NCI-H345 (cell line): Measurements from ENCODE around the gene KRT12.

Experiments used
- DNase-seq: peaks from one replicate; lab custom pipeline; 2025; lab: John Stamatoyannopoulos, UW

Gene KRT12

GRCh38 chr17:40866838-40867237 is at the start of gene KRT12:
TSS of gene KRT12 (minus strand) at chr17:40867223. CDS start at chr17:40867186, 37 bp downstream.
- no peak for DNase-seq

- no peak for DNase-seq
These were observed 49.3 kb upstream of the KRT12 start for GRCh38 chr17:40916366-40916765.

DNA sequence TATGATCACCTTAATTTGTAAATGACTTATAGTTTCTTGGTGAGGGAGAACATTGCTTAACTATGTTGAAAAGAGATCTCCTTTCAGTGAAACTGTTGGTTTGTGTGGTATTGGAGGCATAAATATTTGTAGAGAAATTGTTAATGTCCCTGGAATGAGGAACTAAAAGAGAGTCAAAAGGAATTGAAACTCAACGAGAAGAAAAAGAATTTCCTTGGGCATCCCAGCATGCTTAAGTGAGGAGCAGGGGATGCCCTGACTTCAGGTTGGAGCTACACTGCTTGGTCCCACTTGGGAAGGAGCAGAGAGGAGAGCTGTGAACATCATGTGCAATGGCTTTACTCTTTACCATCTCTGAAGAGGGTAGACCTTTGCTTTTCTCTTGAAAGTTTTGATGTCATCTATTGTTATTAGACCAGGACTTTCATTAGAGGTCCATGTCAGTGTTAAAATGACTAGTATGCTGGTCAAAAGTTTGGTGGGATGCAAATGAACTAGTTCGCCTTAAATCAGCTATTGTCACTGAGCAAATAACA is 48.8 kb upstream of the KRT12 start:
- DNase-seq, result no peak

GRCh38 chr17:40915199-40915661 is 48.2 kb upstream of the KRT12 start:
- DNase-seq, result no peak

GRCh38 chr17:40914075-40914855 is 47.2 kb upstream of the KRT12 start:
- DNase-seq, result no peak

DNA sequence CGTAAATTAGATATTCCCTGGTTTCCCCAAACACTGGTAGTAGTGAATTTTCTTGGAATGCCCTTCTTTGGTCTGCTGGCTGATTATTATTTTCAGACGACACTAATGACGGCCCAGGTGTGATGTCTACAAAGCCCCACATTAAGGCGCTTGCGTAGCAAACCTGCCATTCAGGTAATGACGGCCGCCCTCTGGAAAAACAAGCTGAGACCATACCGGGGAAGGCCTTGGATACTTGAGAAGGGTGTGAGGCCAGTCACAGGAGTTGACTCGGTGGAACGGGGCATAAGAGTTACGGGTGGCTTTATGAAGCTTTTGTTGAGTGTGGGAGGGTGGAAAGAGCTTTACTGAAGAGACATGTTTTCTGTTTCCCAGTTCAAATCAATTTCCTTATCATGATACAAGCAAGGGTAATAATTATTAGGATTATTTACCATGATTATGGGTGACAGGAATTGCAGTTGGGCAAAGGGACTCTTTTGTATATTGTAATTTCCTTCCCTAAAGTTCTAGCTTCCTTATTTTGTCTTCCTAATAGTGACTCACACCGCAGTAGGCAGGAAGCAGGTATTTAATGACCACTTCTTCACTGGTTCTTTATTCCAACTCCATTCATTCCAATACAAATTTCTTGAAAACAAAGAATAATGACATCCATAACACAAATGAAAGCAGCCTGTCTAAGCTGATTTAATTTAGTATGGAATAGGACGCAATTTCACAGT is 45.6 kb upstream of the KRT12 start:
- DNase-seq, result no peak

GRCh38 chr17:40910441-40910841 is 43.4 kb upstream of the KRT12 start:
- no peak for DNase-seq

- DNase-seq, result no peak
These were observed 42.7 kb upstream of the KRT12 start for GRCh38 chr17:40909755-40910154.

GRCh38 chr17:40909351-40909750 is 42.3 kb upstream of the KRT12 start:
- peak; percentile 91 for DNase-seq

- DNase-seq, result no peak
These were observed 39.6 kb upstream of the KRT12 start for GRCh38 chr17:40906613-40907012.

DNA sequence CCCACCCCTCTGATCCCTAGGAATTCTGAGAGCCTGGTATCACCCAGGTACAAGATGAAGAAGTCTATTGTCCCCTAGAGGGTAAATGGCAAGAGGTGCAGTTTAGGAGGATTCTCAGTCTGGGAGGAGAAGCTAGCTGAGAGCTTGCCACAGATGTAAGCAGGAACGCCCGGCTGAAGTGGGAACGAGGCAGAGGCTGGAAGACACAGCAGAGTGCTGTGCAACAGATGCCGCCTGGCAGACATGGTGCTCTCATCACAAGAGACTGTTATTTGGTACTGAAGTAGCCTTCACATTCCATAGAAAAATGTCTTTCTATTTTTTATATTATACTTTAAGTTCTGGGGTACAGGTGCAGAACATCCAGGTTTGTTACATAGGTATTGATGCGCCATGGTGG is 38.3 kb upstream of the KRT12 start:
- no peak for DNase-seq

GRCh38 chr17:40903129-40903847 is 36.3 kb upstream of the KRT12 start:
- DNase-seq, result peak; percentile 93

- DNase-seq, result no peak
These were observed 35.5 kb upstream of the KRT12 start for GRCh38 chr17:40902498-40902897.

DNA sequence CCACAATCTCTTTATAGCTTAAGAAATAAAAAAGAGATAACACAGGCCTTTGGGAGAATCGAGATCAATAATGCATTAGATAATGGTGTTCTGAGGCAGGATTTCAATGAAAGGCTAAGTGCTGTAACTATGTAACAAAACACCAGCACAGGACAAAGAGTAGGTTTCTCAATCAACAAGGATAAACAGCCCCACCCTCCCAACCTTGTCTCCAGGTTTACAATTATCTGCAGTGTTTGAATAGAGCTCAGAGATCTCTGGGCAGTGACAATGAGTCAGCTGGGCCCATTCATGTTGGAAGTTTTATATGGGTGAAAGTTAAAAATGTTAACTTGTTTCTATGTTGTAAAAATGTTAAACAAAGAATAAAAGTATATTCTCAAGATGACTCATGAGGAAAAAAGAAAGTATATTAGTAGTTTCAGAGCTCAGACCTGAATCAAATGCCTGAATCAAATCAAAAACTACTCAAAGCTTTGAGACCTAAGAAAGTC is 35.0 kb upstream of the KRT12 start:
- DNase-seq, result peak; percentile 91

DNA sequence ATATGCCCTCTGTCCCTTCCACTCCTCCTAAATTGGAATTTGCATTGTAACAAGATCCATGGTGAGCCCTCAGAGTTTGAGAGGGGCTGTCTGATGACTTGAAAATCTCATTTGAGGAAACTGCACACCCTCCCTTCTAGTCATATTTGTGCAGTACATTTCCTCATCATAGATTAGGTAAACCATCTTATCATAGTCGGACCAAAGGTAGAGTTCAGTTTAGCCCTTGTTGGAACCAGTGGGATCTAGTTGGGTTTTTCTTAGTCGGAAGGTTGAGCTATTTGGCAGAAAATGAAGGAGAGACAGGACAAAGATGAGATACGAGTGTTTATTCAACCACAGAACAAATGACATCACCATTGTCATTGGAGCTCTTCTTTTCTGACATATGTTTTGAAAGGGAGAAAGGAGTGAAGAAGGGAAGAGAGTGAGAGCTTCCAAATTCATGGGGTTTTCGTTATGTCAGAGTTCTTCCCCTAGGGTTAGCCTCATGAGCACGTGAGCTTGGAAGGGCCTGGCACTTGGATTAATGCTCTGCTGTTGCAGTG is 33.9 kb upstream of the KRT12 start:
- DNase-seq, result peak; percentile 20

DNA sequence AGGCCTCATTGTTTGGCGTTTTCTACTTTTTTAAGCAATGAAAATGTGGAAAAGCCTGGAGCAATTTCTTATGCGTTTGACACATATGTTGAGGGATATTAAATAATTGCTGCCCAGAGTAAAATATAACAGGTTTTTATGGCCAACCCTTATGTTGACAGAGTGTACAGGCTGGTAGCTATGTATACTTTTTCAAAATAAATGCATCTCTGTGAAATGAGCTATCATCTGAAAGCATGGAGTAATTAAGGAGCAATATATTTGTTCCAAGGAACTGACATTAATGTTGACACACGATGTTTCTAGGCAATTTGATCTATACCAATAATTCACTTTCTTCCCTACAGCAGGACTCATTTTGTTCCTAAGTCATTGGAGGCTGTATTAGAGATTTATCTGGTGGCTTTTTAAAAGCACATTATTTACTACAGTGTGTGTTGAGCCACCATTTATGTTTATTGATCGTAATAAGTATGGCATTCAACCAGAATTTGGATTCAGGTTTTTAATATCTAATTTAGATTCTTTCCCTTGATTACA is 30.0 kb upstream of the KRT12 start:
- no peak for DNase-seq

- no peak for DNase-seq
These were observed 28.2 kb upstream of the KRT12 start for GRCh38 chr17:40895106-40895730.

DNA sequence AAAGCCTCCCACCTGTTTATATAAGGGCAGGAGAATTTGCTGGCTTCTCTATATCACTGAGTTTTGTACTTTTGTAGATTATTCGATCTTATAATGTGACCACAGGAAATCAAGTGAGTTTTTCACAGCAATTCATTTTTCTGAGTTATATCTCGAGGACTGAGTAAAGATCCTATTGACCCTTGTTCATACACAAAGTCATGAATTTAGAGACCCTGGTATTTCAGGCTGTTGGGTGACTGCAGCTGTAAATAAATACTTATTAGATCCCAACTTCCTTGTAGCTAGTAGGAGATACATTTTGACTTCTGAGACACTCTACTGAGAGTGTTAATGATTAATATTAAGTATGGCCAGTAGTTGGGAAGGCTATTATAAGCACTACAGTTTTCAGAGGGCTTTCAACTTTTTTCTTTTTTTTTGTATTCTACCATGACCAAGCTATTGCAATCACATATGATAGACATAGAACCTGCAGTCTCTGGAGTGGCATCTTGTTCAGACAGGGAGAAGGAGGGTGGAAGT is 21.2 kb upstream of the KRT12 start:
- DNase-seq, result no peak

DNA sequence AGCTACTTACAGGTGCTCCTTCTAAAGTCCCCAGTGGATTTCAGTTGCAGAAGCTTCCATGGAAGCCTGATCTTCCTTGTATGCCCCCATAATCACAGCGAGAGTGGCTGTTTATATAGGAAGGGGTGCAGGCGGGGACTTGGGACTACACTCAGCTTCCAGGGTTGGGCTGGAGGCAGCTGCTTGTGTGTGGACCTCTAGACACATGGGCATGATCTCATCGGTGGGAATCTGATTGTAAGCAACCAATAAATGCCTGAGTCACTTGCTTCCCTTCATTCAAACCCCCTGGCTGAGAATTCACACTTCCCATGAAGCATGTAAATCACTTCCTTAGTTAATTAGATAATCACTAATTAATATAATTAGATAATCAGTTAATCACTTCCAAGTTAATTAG is 19.1 kb upstream of the KRT12 start:
- peak; percentile 62 for DNase-seq

DNA sequence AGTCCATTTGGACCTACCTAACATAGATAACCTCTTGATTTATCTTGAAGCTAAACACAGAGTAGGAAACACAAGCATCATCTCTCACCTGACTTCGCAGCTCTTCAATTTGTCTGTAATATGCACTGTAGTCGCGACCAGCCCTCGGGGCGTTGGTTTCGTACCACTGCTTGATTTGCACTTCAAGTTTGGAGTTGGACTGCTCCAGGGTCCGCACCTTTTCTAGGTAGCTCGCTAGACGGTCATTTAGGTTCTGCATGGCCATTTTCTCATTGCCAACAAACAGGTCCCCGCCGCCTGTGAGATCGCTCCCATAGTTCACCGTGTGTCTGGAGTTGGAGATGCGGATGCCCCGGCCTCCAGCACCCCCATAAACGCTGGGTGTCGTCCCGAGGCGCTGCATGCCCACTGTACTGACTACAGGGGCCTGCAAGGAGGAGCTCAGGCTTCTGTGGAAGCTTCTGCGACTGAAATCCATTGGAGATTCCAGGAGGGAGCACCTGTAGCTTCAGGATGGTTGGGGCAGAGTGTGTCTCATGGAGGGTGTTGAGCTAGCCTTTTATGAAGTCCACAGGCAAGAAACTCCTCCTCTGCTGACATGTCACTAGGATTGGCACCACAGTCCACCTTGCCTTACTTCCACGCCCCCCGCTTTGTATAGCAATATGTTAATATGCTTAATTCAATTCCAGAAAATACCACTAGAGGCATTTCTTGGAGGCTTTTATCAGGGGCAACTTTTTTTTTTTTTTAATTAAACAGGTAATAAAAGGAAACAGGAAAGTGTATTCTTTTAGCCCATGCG is 17.9 kb upstream of the KRT12 start, which contains the start of gene KRT20:
Gene KRT20 (minus strand): TSS at position 535 of the 805 bp plus-strand sequence. CDS start 57 bp downstream, at position 478.
- peak; percentile 56 for DNase-seq
